ENCODE results near the gene USP54. TPM values are rescaled to one million over a fixed set of nuclear protein-coding genes. Genes with fewer than 3 reads are reported as not detected.

Gene USP54
- total RNA-seq, 1 donor from 2014 or later = 54.5 TPM

DNA sequence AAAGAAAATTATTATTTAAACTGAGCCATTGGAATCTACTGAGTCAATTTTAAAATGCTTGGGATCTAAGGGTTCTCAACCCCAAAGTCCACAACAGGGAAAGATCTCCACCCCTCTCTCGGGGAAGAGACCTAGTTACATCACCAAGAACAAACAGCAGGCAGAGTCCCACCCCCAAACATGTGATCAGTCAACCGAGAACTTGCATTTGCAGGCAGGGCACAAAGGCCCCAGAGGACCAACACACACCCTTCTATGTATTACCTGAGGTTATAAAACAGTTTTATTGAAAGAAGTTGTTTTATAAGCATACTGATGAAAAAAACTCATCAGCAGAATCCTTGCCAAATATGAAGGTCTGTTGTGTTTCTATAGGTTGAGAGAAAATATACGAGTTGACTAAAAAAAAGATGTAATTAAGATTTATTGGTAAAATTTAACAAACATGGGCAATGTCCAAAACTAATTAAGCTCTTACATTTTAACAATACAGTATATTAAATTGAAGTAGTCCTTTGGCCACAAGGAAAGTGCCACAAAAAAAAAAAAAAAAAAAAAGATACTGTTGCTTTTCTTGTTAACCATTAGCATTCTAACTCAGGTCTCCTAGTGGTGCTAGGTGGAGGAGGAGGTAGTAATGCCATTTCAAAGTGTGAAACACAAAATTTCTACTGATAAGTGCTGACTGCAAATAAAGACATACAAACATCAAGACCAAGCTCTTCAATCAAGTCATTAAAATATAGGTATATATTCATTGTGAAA is 975 bp upstream of the USP54 start:
- Mint-ChIP-seq H3K36me3 (peaks cover 3% of the 10 kb centered on the region), H3K27me3 (peaks cover 3% of the 10 kb centered on the region), H3K4me3 (peak overlapping the region; percentile 54), H3K4me1 (ENCODE audit: unreplicated experiment) (peaks cover 34% of the 10 kb centered on the region), H3K9me3 (no peaks in the 10 kb centered on the region), H3K27ac (peak overlapping the region; percentile 94)
- DNase-seq (ENCODE audit: extremely low spot score, unreplicated experiment) = no peak
- TF ChIP-seq, protein P1, sequence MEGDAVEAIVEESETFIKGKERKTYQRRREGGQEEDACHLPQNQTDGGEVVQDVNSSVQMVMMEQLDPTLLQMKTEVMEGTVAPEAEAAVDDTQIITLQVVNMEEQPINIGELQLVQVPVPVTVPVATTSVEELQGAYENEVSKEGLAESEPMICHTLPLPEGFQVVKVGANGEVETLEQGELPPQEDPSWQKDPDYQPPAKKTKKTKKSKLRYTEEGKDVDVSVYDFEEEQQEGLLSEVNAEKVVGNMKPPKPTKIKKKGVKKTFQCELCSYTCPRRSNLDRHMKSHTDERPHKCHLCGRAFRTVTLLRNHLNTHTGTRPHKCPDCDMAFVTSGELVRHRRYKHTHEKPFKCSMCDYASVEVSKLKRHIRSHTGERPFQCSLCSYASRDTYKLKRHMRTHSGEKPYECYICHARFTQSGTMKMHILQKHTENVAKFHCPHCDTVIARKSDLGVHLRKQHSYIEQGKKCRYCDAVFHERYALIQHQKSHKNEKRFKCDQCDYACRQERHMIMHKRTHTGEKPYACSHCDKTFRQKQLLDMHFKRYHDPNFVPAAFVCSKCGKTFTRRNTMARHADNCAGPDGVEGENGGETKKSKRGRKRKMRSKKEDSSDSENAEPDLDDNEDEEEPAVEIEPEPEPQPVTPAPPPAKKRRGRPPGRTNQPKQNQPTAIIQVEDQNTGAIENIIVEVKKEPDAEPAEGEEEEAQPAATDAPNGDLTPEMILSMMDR (conservative IDR thresholded peaks at IDR 0.05) = peak; percentile 50

DNA sequence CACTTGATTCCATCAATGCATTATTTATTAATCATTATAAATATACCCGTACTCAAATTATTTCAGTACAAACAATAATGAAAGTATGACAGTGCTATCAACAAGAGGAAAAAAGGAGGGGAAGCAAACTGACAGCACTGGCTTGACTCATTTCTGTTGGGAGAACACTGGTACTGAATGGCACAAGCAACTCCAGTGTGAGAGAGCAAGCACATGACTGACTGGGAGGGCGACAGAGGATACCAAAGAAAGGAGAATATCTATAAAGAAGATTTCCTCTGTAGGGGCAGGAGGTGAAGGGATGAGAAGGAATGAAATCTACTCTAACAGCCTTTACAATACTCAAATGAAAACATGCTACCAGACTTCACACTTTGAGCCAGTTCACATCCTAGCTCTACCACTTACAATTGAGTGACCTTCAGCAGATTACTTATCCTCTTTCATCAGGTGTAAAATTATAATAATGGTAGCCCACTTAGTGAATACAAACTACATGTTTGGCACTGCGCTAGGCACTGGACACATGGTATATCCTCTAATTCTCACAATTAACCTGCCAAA is 1.5 kb downstream of the USP54 start:
- TF ChIP-seq, protein P1 (conservative IDR thresholded peaks at IDR 0.05) = no peak
- peak overlapping the region; percentile 1 for H3K27ac Mint-ChIP-seq
- H3K4me1 Mint-ChIP-seq (ENCODE audit: unreplicated experiment) = peaks cover 42% of the 10 kb centered on the region

DNA sequence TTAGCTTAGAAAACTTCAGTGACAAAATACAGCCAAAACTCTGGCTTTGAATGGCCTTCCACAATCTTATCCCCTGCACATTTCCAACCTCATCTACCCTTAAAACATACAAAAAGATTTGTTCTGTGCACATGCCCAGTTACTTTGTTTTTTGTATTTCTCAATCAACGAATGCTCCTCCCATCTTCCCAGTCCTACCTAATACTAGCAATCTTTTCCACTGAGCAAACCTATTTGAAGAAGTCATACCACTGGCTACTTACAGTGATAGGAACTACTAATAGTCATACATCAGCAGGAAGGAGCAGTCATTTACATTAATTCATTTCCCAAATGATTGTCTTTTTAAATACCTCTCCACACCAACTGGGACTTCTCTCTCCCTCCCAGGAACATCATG is 2.5 kb downstream of the USP54 start:
- peaks cover 7% of the 10 kb centered on the region for H3K27me3 Mint-ChIP-seq
- H3K4me1 Mint-ChIP-seq (ENCODE audit: unreplicated experiment) = peaks cover 42% of the 10 kb centered on the region
- H3K36me3 Mint-ChIP-seq = peaks cover 16% of the 10 kb centered on the region
- no peak for DNase-seq (ENCODE audit: extremely low spot score, unreplicated experiment)
- peak overlapping the region; percentile 2 for H3K4me3 Mint-ChIP-seq
- H3K27ac Mint-ChIP-seq = peak overlapping the region; percentile 3
- TF ChIP-seq, protein P1 (conservative IDR thresholded peaks at IDR 0.05) = no peak
- H3K9me3 Mint-ChIP-seq = peaks cover 5% of the 10 kb centered on the region

More for the DNA sequence above, 1.5 kb downstream of the USP54 start:
- peaks cover 5% of the 10 kb centered on the region for H3K9me3 Mint-ChIP-seq
- H3K4me3 Mint-ChIP-seq = peak overlapping the region; percentile 46
- peaks cover 16% of the 10 kb centered on the region for H3K36me3 Mint-ChIP-seq
- no peak for DNase-seq (ENCODE audit: extremely low spot score, unreplicated experiment)
- H3K27me3 Mint-ChIP-seq = peaks cover 7% of the 10 kb centered on the region

DNA sequence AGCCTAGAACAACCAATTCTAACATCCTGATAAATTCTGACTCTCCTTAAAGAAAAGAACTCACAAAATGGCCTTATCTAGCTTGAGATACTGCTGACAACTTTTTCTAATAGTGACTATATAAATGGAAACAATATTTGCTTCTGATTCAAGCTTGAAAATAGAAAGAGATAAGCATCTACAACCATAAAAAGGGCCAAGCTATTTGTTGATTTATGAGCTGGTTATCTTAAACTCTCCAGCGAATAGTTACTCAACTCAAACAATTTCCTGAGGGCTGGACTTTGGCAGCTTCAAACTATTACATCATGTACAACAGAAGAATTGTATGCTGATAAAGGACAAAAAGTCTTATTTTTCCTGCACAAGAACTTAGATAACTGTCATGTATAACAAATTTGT is 4.6 kb downstream of the USP54 start:
- H3K4me3 Mint-ChIP-seq = peak overlapping the region; percentile 16

DNA sequence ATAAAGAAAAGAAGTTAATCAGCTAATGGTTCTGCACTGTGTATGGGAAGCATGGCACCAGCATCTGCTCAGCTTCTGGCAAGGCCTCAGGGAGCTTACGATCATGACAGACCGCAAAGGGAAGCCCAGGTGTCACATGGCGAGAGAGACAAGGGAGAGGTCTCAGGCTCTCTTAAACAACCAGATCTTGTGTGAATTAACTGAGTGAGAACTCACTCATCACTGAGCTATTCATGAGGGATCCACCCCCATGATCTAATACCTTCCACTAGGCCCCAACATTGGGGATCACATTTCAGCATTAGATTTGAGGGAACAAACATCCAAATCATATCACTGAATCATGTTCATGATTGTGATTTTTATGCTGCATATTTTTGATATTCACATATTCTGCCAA is 5.8 kb downstream of the USP54 start:
- Mint-ChIP-seq H3K36me3 (peaks cover 21% of the 10 kb centered on the region), H3K27ac (peak overlapping the region; percentile 28), H3K27me3 (peaks cover 7% of the 10 kb centered on the region), H3K9me3 (peaks cover 5% of the 10 kb centered on the region), H3K4me1 (ENCODE audit: unreplicated experiment) (peaks cover 30% of the 10 kb centered on the region), H3K4me3 (no peak overlapping the region)
- TF ChIP-seq, protein P1 (conservative IDR thresholded peaks at IDR 0.05) = no peak
- DNase-seq (ENCODE audit: extremely low spot score, unreplicated experiment) = no peak

More for the DNA sequence above, 4.6 kb downstream of the USP54 start:
- TF ChIP-seq, protein P1 (conservative IDR thresholded peaks at IDR 0.05) = no peak
- Mint-ChIP-seq H3K27ac (peak overlapping the region; percentile 49), H3K36me3 (peaks cover 24% of the 10 kb centered on the region), H3K27me3 (peaks cover 7% of the 10 kb centered on the region), H3K4me1 (ENCODE audit: unreplicated experiment) (peaks cover 36% of the 10 kb centered on the region), H3K9me3 (peaks cover 5% of the 10 kb centered on the region)
- no peak for DNase-seq (ENCODE audit: extremely low spot score, unreplicated experiment)
